ENCODE results near the gene LY86.
"Not testable (repeated sequence)": the region's sequence is repeated elsewhere in the genome, so short reads cannot be mapped to it uniquely, and the experiment has no call there.

Gene LY86

GRCh38 chr6:6605873-6606272, 17.4 kb downstream of the LY86 start:
- no peak overlapping the region for H3K27ac ChIP-seq (ENCODE audit: low read depth, low read length)
- no peak overlapping the region for H3K9ac ChIP-seq (ENCODE audit: low read length)
- no peaks in the 10 kb centered on the region for H3K27me3 ChIP-seq (ENCODE audit: control insufficient read depth, insufficient read depth, low read length)
- no peak overlapping the region for H3K4me3 ChIP-seq (ENCODE audit: low read length)
- H3K36me3 ChIP-seq (ENCODE audit: control insufficient read depth, insufficient read depth, low read length) = no peaks in the 10 kb centered on the region
- H3K4me1 ChIP-seq (ENCODE audit: control insufficient read depth, insufficient read depth, low read length) = no peaks in the 10 kb centered on the region

- not testable (repeated sequence) for H3K27me3 ChIP-seq (ENCODE audit: control insufficient read depth, insufficient read depth, low read length); H3K4me3 ChIP-seq (ENCODE audit: low read length); H3K27ac ChIP-seq (ENCODE audit: low read depth, low read length); H3K9ac ChIP-seq (ENCODE audit: low read length); H3K36me3 ChIP-seq (ENCODE audit: control insufficient read depth, insufficient read depth, low read length); H3K4me1 ChIP-seq (ENCODE audit: control insufficient read depth, insufficient read depth, low read length)
Observed at GRCh38 chr6:6606391-6607030, 18.0 kb downstream of the LY86 start.

- no peak overlapping the region for H3K27ac ChIP-seq (ENCODE audit: low read depth, low read length)
- no peak overlapping the region for H3K9ac ChIP-seq (ENCODE audit: low read length)
- peaks cover under 1% of the 10 kb centered on the region for H3K4me1 ChIP-seq (ENCODE audit: control insufficient read depth, insufficient read depth, low read length)
- no peaks in the 10 kb centered on the region for H3K27me3 ChIP-seq (ENCODE audit: control insufficient read depth, insufficient read depth, low read length)
- no peak overlapping the region for H3K4me3 ChIP-seq (ENCODE audit: low read length)
- H3K36me3 ChIP-seq (ENCODE audit: control insufficient read depth, insufficient read depth, low read length) = no peaks in the 10 kb centered on the region
Observed at GRCh38 chr6:6609450-6609849, 20.9 kb downstream of the LY86 start.

GRCh38 chr6:6610031-6610591, 21.6 kb downstream of the LY86 start:
- Histone ChIP-seq H3K4me1 (ENCODE audit: control insufficient read depth, insufficient read depth, low read length) (peaks cover 2% of the 10 kb centered on the region), H3K27me3 (ENCODE audit: control insufficient read depth, insufficient read depth, low read length) (no peaks in the 10 kb centered on the region), H3K9ac (ENCODE audit: low read length) (no peak overlapping the region), H3K27ac (ENCODE audit: low read depth, low read length) (no peak overlapping the region), H3K4me3 (ENCODE audit: low read length) (no peak overlapping the region), H3K36me3 (ENCODE audit: control insufficient read depth, insufficient read depth, low read length) (no peaks in the 10 kb centered on the region)

GRCh38 chr6:6611486-6611885, 23.0 kb downstream of the LY86 start:
- Histone ChIP-seq H3K4me1 (ENCODE audit: control insufficient read depth, insufficient read depth, low read length) (peaks cover 2% of the 10 kb centered on the region), H3K36me3 (ENCODE audit: control insufficient read depth, insufficient read depth, low read length) (no peaks in the 10 kb centered on the region), H3K4me3 (ENCODE audit: low read length) (no peak overlapping the region), H3K27me3 (ENCODE audit: control insufficient read depth, insufficient read depth, low read length) (no peaks in the 10 kb centered on the region), H3K27ac (ENCODE audit: low read depth, low read length) (no peak overlapping the region), H3K9ac (ENCODE audit: low read length) (no peak overlapping the region)

GRCh38 chr6:6612308-6612707, 23.8 kb downstream of the LY86 start:
- Histone ChIP-seq H3K27ac (ENCODE audit: low read depth, low read length) (no peak overlapping the region), H3K27me3 (ENCODE audit: control insufficient read depth, insufficient read depth, low read length) (no peaks in the 10 kb centered on the region), H3K9ac (ENCODE audit: low read length) (no peak overlapping the region), H3K4me3 (ENCODE audit: low read length) (no peak overlapping the region), H3K36me3 (ENCODE audit: control insufficient read depth, insufficient read depth, low read length) (no peaks in the 10 kb centered on the region), H3K4me1 (ENCODE audit: control insufficient read depth, insufficient read depth, low read length) (peaks cover 2% of the 10 kb centered on the region)

- H3K36me3 ChIP-seq (ENCODE audit: control insufficient read depth, insufficient read depth, low read length); H3K4me3 ChIP-seq (ENCODE audit: low read length); H3K27ac ChIP-seq (ENCODE audit: low read depth, low read length); H3K27me3 ChIP-seq (ENCODE audit: control insufficient read depth, insufficient read depth, low read length); H3K9ac ChIP-seq (ENCODE audit: low read length); H3K4me1 ChIP-seq (ENCODE audit: control insufficient read depth, insufficient read depth, low read length): not testable (repeated sequence)
Observed at GRCh38 chr6:6613103-6613718, 24.7 kb downstream of the LY86 start.

- Histone ChIP-seq H3K27ac (ENCODE audit: low read depth, low read length) (no peak overlapping the region), H3K36me3 (ENCODE audit: control insufficient read depth, insufficient read depth, low read length) (no peaks in the 10 kb centered on the region), H3K4me1 (ENCODE audit: control insufficient read depth, insufficient read depth, low read length) (peaks cover 2% of the 10 kb centered on the region), H3K9ac (ENCODE audit: low read length) (no peak overlapping the region), H3K4me3 (ENCODE audit: low read length) (peak overlapping the region; percentile 42), H3K27me3 (ENCODE audit: control insufficient read depth, insufficient read depth, low read length) (no peaks in the 10 kb centered on the region)
Observed at GRCh38 chr6:6614096-6614982, 25.8 kb downstream of the LY86 start.

GRCh38 chr6:6614983-6615349, 26.4 kb downstream of the LY86 start:
- peaks cover 7% of the 10 kb centered on the region for H3K4me1 ChIP-seq (ENCODE audit: control insufficient read depth, insufficient read depth, low read length)
- no peak overlapping the region for H3K27ac ChIP-seq (ENCODE audit: low read depth, low read length)
- no peak overlapping the region for H3K4me3 ChIP-seq (ENCODE audit: low read length)
- no peaks in the 10 kb centered on the region for H3K27me3 ChIP-seq (ENCODE audit: control insufficient read depth, insufficient read depth, low read length)
- no peaks in the 10 kb centered on the region for H3K36me3 ChIP-seq (ENCODE audit: control insufficient read depth, insufficient read depth, low read length)
- no peak overlapping the region for H3K9ac ChIP-seq (ENCODE audit: low read length)

GRCh38 chr6:6616656-6617055, 28.1 kb downstream of the LY86 start:
- H3K27ac ChIP-seq (ENCODE audit: low read depth, low read length) = no peak overlapping the region
- peaks cover 7% of the 10 kb centered on the region for H3K4me1 ChIP-seq (ENCODE audit: control insufficient read depth, insufficient read depth, low read length)
- no peaks in the 10 kb centered on the region for H3K36me3 ChIP-seq (ENCODE audit: control insufficient read depth, insufficient read depth, low read length)
- H3K27me3 ChIP-seq (ENCODE audit: control insufficient read depth, insufficient read depth, low read length) = no peaks in the 10 kb centered on the region
- no peak overlapping the region for H3K4me3 ChIP-seq (ENCODE audit: low read length)
- H3K9ac ChIP-seq (ENCODE audit: low read length) = no peak overlapping the region

- H3K27me3 ChIP-seq (ENCODE audit: control insufficient read depth, insufficient read depth, low read length) = no peaks in the 10 kb centered on the region
- no peaks in the 10 kb centered on the region for H3K36me3 ChIP-seq (ENCODE audit: control insufficient read depth, insufficient read depth, low read length)
- H3K4me1 ChIP-seq (ENCODE audit: control insufficient read depth, insufficient read depth, low read length) = peaks cover 7% of the 10 kb centered on the region
- H3K4me3 ChIP-seq (ENCODE audit: low read length) = no peak overlapping the region
- peak overlapping the region; percentile 38 for H3K27ac ChIP-seq (ENCODE audit: low read depth, low read length)
- no peak overlapping the region for H3K9ac ChIP-seq (ENCODE audit: low read length)
Observed at GRCh38 chr6:6619021-6619794, 30.7 kb downstream of the LY86 start.
